ACC112 (cell line): ENCODE data around the gene DYNLT1.
"Not testable (repeated sequence)": the region's sequence is repeated elsewhere in the genome, so short reads cannot be mapped to it uniquely, and the experiment has no call there.

ENCODE experiments used
- H2AFZ ChIP-seq: fragments of 200-600 bp; sonication (generic); one replicate; pipeline ENCODE4 v1.6.0; 2017; ENCODE audit warnings: antibody characterized with exemption, low read length; ENCODE audit not compliant: unreplicated experiment
- H3K27ac ChIP-seq: fragments of 200-600 bp; sonication (generic); 2 replicates; pipeline ENCODE4 v1.5.1; 2014; ENCODE audit warnings: low read depth, mild to moderate bottlenecking, antibody characterized with exemption, low read length, moderate library complexity
- H3K27me3 ChIP-seq: fragments of 200-600 bp; sonication (generic); 2 replicates; pipeline ENCODE4 v1.6.1; 2014; ENCODE audit warnings: mild to moderate bottlenecking, antibody characterized with exemption, low read length, moderate library complexity, mixed read lengths; ENCODE audit not compliant: insufficient read depth
- H3K36me3 ChIP-seq: fragments of 200-600 bp; sonication (generic); 2 replicates; pipeline ENCODE4 v1.6.1; 2016; ENCODE audit warnings: mild to moderate bottlenecking, antibody characterized with exemption, low read length, moderate library complexity, mixed read lengths; ENCODE audit not compliant: insufficient read depth
- H3K4me1 ChIP-seq: fragments of 200-600 bp; sonication (generic); one replicate; pipeline ENCODE4 v1.6.1; 2016; ENCODE audit warnings: low read length, mixed read lengths; ENCODE audit not compliant: insufficient read depth, unreplicated experiment, control insufficient read depth
- H3K4me3 ChIP-seq: fragments of 200-600 bp; sonication (generic); 2 replicates; pipeline ENCODE4 v1.5.1; 2014; ENCODE audit warnings: mild to moderate bottlenecking, low read depth, low read length
- H3K79me2 ChIP-seq: fragments of 200-600 bp; sonication (generic); one replicate; pipeline ENCODE4 v1.6.0; 2016; ENCODE audit warnings: low read length; ENCODE audit not compliant: control insufficient read depth, unreplicated experiment, insufficient read depth

Gene DYNLT1

GRCh38 chr6:158607411-158608170 lies 37.0 kb downstream of the DYNLT1 start:
- H3K27me3 ChIP-seq = no peaks in the 10 kb centered on the region
- no peak overlapping the region for H3K4me3 ChIP-seq
- H2AFZ ChIP-seq = no peak overlapping the region
- H3K4me1 ChIP-seq = peaks cover 8% of the 10 kb centered on the region
- H3K79me2 ChIP-seq = no peaks in the 10 kb centered on the region
- no peak overlapping the region for H3K27ac ChIP-seq
- H3K36me3 ChIP-seq = peaks cover 40% of the 10 kb centered on the region

DNA sequence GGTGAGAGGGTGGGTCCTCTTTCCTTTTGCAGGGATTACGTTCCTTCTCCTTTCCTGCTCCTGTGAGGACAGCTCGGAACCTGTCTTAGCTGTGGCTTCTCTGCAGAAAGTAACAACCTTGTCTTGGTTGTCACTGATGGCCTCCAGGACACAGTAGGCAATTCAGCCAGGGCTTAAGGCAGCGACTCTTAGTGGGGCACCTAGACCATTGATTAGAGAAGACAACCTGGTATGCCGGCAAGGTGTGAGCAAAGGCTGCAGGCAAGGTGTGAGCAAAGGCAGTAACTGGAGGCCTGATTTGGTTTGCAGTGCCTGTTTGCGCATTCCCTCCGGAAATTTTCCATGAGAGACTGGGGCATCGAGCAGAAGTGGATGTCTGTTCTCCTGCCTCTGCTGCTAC lies 37.6 kb downstream of the DYNLT1 start:
- Histone ChIP-seq H3K27me3 (no peaks in the 10 kb centered on the region), H3K27ac (no peak overlapping the region), H3K36me3 (peaks cover 40% of the 10 kb centered on the region), H2AFZ (no peak overlapping the region), H3K79me2 (no peaks in the 10 kb centered on the region), H3K4me1 (peaks cover 8% of the 10 kb centered on the region), H3K4me3 (no peak overlapping the region)

DNA sequence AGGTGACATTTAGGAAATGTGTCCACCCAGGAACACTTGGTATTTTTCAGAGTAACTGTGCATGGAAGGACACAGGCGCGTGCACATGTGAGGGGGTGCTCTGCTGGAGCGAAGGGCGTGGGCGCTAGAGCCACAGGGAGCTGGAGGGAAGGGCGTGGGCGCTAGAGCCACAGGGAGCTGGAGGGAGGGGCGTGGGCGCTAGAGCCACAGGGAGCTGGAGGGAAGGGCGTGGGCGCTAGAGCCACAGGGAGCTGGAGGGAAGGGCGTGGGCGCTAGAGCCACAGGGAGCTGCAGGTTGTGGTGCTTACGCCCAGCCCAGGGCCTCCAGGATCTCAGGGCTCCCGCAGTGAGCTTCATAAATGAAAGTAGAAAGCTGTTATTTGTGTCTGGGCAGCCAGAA lies 38.5 kb downstream of the DYNLT1 start:
- peaks cover 33% of the 10 kb centered on the region for H3K36me3 ChIP-seq
- not testable (repeated sequence) for H3K27me3 ChIP-seq, H3K79me2 ChIP-seq, H2AFZ ChIP-seq, H3K27ac ChIP-seq, H3K4me1 ChIP-seq, H3K4me3 ChIP-seq

DNA sequence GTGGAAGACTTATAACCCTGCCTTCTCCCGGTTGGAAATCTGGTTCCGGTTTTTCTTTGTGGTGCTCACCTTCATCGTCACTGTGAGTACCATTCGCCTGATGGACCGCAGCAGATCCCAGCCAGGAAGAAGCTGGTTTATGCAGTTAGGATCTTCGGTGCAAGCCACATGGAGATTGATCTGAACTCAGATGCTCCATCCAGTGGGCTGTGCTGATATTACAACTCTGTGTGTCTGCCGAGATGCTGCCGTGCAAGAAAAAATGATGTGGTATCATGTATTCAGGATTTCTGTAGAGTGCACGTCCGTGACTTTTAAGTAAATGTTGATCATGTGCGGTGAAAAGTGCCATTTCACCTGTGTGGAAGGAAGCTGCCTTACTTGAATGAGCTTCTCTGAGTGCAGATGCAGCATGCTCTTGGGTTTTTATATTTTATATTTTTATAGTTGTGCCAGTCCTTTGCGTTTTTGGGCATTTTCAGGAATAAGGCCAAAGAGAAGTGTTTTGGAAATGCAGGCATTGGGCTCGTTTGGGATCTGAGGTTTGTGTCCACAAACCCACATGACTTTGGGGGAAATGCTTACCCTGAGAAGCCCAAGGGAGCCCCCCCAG lies 39.2 kb downstream of the DYNLT1 start:
- Histone ChIP-seq H3K36me3 (peaks cover 32% of the 10 kb centered on the region), H3K27ac (no peak overlapping the region), H3K4me1 (peaks cover 8% of the 10 kb centered on the region), H3K79me2 (no peaks in the 10 kb centered on the region), H3K4me3 (no peak overlapping the region), H2AFZ (no peak overlapping the region), H3K27me3 (no peaks in the 10 kb centered on the region)

DNA sequence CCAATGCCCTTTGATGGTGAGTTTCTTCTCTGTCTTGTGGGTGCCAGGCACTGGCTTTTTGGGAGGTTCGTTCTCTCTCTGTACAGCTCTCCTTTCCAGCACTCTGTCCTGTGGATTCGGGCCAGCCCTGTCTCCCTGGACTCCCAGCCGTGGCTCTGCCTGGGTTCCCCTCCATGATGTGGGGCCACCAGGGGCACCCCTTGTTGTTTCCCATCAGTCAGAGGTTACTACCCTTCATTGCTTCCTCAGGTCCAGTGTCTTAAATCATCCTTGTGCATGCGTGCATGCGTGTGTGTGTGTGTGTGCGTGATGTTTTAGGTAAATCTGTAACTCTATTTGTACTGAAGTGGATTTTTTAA lies 40.5 kb downstream of the DYNLT1 start:
- Histone ChIP-seq H3K79me2 (no peaks in the 10 kb centered on the region), H3K27me3 (no peaks in the 10 kb centered on the region), H3K4me3 (no peak overlapping the region), H3K36me3 (peaks cover 22% of the 10 kb centered on the region), H3K4me1 (peaks cover 8% of the 10 kb centered on the region), H2AFZ (no peak overlapping the region), H3K27ac (no peak overlapping the region)

GRCh38 chr6:158603261-158604047 lies 41.1 kb downstream of the DYNLT1 start:
- H3K4me1 ChIP-seq = peaks cover 8% of the 10 kb centered on the region
- H2AFZ ChIP-seq = no peak overlapping the region
- no peaks in the 10 kb centered on the region for H3K27me3 ChIP-seq
- H3K4me3 ChIP-seq = no peak overlapping the region
- H3K27ac ChIP-seq = no peak overlapping the region
- H3K36me3 ChIP-seq = peaks cover 20% of the 10 kb centered on the region
- H3K79me2 ChIP-seq = no peaks in the 10 kb centered on the region

- no peak overlapping the region for H3K27ac ChIP-seq
- H2AFZ ChIP-seq = no peak overlapping the region
- H3K36me3 ChIP-seq = no peaks in the 10 kb centered on the region; the same call in 1 of the 2 replicates
- no peak overlapping the region for H3K4me3 ChIP-seq
- H3K79me2 ChIP-seq = no peaks in the 10 kb centered on the region
- no peaks in the 10 kb centered on the region for H3K4me1 ChIP-seq
- no peaks in the 10 kb centered on the region for H3K27me3 ChIP-seq
These were observed 44.9 kb downstream of the DYNLT1 start for GRCh38 chr6:158599635-158600034.

DNA sequence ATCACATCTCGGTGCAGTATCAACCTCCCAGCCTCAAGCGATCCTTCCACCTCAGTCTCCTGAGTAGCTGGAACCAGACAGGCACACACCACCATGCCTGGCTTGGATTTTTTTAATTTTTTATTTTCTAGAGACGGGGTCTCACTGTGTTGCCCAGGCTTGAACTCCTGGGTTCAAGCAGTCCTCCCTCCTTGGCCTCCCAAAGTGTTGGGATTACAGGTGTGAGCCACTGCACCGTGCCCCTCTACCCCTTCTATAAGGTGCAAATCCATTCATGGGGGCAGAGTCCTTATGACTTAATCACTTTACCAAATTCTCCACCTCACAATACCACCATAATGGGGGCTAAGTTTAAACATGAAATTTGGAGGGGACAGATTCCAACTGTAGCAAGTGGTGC lies 47.0 kb downstream of the DYNLT1 start:
- no peaks in the 10 kb centered on the region for H3K4me1 ChIP-seq
- H2AFZ ChIP-seq = no peak overlapping the region
- H3K4me3 ChIP-seq = no peak overlapping the region
- no peak overlapping the region for H3K27ac ChIP-seq
- no peaks in the 10 kb centered on the region for H3K27me3 ChIP-seq
- no peaks in the 10 kb centered on the region for H3K79me2 ChIP-seq
- H3K36me3 ChIP-seq = no peaks in the 10 kb centered on the region; the same call in 1 of the 2 replicates

GRCh38 chr6:158596861-158597260 lies 47.7 kb downstream of the DYNLT1 start:
- Histone ChIP-seq H3K27me3 (no peaks in the 10 kb centered on the region), H2AFZ (no peak overlapping the region), H3K36me3 (no peaks in the 10 kb centered on the region; the same call in 1 of the 2 replicates), H3K27ac (no peak overlapping the region), H3K4me1 (no peaks in the 10 kb centered on the region), H3K4me3 (no peak overlapping the region), H3K79me2 (no peaks in the 10 kb centered on the region)

DNA sequence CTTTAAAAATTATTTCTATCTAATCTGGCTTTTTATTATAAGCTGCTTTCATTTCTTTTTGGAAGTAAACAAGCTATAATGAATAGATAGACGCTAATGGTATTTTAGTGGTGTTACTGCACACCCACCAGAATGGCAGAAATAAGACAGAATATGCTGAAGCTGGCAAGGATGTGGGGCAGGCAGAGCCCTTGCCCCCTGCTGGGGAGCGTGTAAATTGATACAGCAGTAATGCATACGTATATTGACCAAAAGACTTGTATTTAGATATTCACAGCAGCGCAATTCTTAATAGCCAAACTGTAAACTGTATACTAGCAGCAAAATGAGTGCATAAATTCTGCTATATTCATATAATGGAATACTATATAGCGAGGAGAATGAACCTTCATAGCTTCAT lies 49.3 kb downstream of the DYNLT1 start:
- H3K36me3 ChIP-seq = no peaks in the 10 kb centered on the region; the same call in 1 of the 2 replicates

More for the DNA sequence above, 49.3 kb downstream of the DYNLT1 start:
- Histone ChIP-seq H3K27me3 (no peaks in the 10 kb centered on the region), H2AFZ (no peak overlapping the region), H3K4me1 (no peaks in the 10 kb centered on the region), H3K4me3 (no peak overlapping the region), H3K79me2 (no peaks in the 10 kb centered on the region), H3K27ac (no peak overlapping the region)
